K562 (cell line): ENCODE measurements around the gene RAB6B. TPM values are rescaled to one million over a fixed set of nuclear protein-coding genes. Genes with fewer than 3 reads are reported as not detected.

Source experiments
- ATAC-seq: fragments of 200-7000 bp; cut with Tn5 transposase; 3 replicates; pipeline ENCODE4 v1.9.1; 2020; ENCODE audit warnings: moderate library complexity
- BruUV-seq: library from RNA; stranded (reverse); fragments of 400-500 nt; replicated peaks from 2 replicates; lab custom pipeline; 2021; lab: Mats Ljungman, UMichigan
- CTCF ChIA-PET: fragments of 300-600 bp; formaldehyde crosslinking; extraction: SDS; loops from one replicate; lab custom pipeline; 2021; ENCODE audit warnings: low intra/inter-chr PET ratio; lab: Yijun Ruan, JAX
- POLR2A ChIA-PET: fragments of 300-600, 350-650 bp; sonication (Branson Sonifier 250); formaldehyde crosslinking; extraction: SDS; loops from one replicate; lab custom pipeline; 2021; ENCODE audit warnings: antibody characterized with exemption, inconsistent platforms; lab: Yijun Ruan, JAX
- DNase-seq, 4 experiments: peaks; one replicate each; pipeline versions ENCODE4 v3.0.0 to v3.0.0-alpha.2; 2011 to 2018; ENCODE audit warnings: low spot score in 3 of 4, mixed read lengths in 3 of 4; ENCODE audit errors: extremely low read depth in 1 of 4
- FAIRE-seq: peaks from 2 replicates; lab custom pipeline; 2011; peaks lifted over from hg19 to GRCh38; lab: Jason Lieb, UNC
- H2AFZ ChIP-seq: 2 replicates; pipeline ENCODE4 v1.6.0; 2011; ENCODE audit warnings: low read depth, low read length, control low read depth, inconsistent platforms
- H3K27ac ChIP-seq: fragments of 200-600 bp; 3 replicates; pipeline ENCODE4 v1.8.0; 2011; ENCODE audit warnings: low read depth, mild to moderate bottlenecking, control low read depth, inconsistent platforms, low read length, moderate library complexity, mixed read lengths; ENCODE audit errors: extremely low read depth
- H3K27me3 ChIP-seq, 2 experiments: fragments of 300-600 bp in 1 of 2; 2 replicates in 1 of 2; 3 replicates in 1 of 2; pipeline versions ENCODE4 v1.6.0 to v1.8.0; 2011; ENCODE audit warnings: inconsistent platforms in 2 of 2, low read length in 2 of 2, mild to moderate bottlenecking in 1 of 2, mixed read lengths in 1 of 2, moderate library complexity in 1 of 2; ENCODE audit not compliant: control insufficient read depth in 2 of 2, insufficient read depth in 2 of 2
- H3K36me3 ChIP-seq: fragments of 300-600 bp; 3 replicates; pipeline ENCODE4 v1.8.0; 2011; ENCODE audit warnings: mild to moderate bottlenecking, low read length, inconsistent platforms; ENCODE audit not compliant: control insufficient read depth, insufficient read depth
- H3K4me1 ChIP-seq, 2 experiments: fragments of 200-600 bp in 1 of 2; replicated peaks in 1 of 2; 2 replicates in 1 of 2; 3 replicates in 1 of 2; pipeline versions ENCODE4 v1.5.1 to v1.8.0; 2011; ENCODE audit warnings: inconsistent platforms in 2 of 2, low read length in 2 of 2, mild to moderate bottlenecking in 1 of 2, mixed read lengths in 1 of 2, moderate library complexity in 1 of 2; ENCODE audit not compliant: control insufficient read depth in 2 of 2, insufficient read depth in 2 of 2
- H3K4me2 ChIP-seq: 2 replicates; pipeline ENCODE4 v1.6.1; 2011; ENCODE audit warnings: low read length, control low read depth, inconsistent platforms, mixed read lengths; ENCODE audit not compliant: insufficient read depth
- H3K4me3 ChIP-seq: fragments of 200-600 bp; sonication (generic), shearing (Covaris generic); 2 replicates; pipeline ENCODE4 v1.5.1; 2016; ENCODE audit warnings: control low read depth, inconsistent platforms
- H3K79me2 ChIP-seq: fragments of 200-600 bp; 3 replicates; pipeline ENCODE4 v1.8.0; 2011; ENCODE audit warnings: low read length, inconsistent platforms; ENCODE audit not compliant: control insufficient read depth, insufficient read depth
- H3K9ac ChIP-seq, 2 experiments: 2 replicates each; pipeline versions ENCODE4 v1.6.0 to v1.6.1; 2011; ENCODE audit warnings: low read depth in 2 of 2, low read length in 2 of 2, control low read depth in 1 of 2, inconsistent platforms in 1 of 2, mild to moderate bottlenecking in 1 of 2, mixed read lengths in 1 of 2; ENCODE audit not compliant: insufficient read depth in 1 of 2
- H3K9me1 ChIP-seq: one replicate; pipeline ENCODE4 v1.6.0; 2011; ENCODE audit warnings: inconsistent platforms, mild to moderate bottlenecking, low read length, moderate library complexity; ENCODE audit not compliant: control insufficient read depth, insufficient read depth
- H3K9me3 ChIP-seq: replicated peaks from 2 replicates; pipeline ENCODE4 v1.5.1; 2011; ENCODE audit warnings: low read depth, low read length, inconsistent platforms; ENCODE audit not compliant: control insufficient read depth, insufficient read depth
- H4K20me1 ChIP-seq: replicated peaks from 2 replicates; pipeline ENCODE4 v1.6.1; 2011; ENCODE audit warnings: low read length, inconsistent platforms, mixed read lengths; ENCODE audit not compliant: control insufficient read depth, insufficient read depth
- CCAR2 ChIP-seq: fragments of 200-400 bp; formaldehyde crosslinking; IDR thresholded peaks from 2 replicates; pipeline ENCODE4 v1.6.1; 2017; ENCODE audit warnings: mild to moderate bottlenecking, low read depth, low read length
- CHD1 ChIP-seq: fragments of 200-600 bp; sonication (generic); IDR thresholded peaks from one replicate; pipeline ENCODE4 v1.6.1; 2012; ENCODE audit warnings: mild to moderate bottlenecking, moderate library complexity, low read length, inconsistent platforms
- DMBX1 ChIP-seq: fragments of 250-450 bp; sonication (Bioruptor Pico); IDR thresholded peaks from 2 replicates; pipeline ENCODE4 v1.8.0; 2022; ENCODE audit warnings: inconsistent platforms, mild to moderate bottlenecking, moderate library complexity, borderline replicate concordance
- FOXA1 ChIP-seq: fragments of 450-650 bp; IDR thresholded peaks from 2 replicates; pipeline ENCODE4 v1.6.1; 2016; ENCODE audit warnings: mild to moderate bottlenecking, borderline replicate concordance
- JUNB ChIP-seq: fragments of 450-650 bp; formaldehyde crosslinking; conservative IDR thresholded peaks from 2 replicates; pipeline ENCODE4 v1.4.0; 2020; ENCODE audit warnings: mild to moderate bottlenecking
- NR2C1 ChIP-seq, 2 experiments: fragments of 450-650 bp; IDR thresholded peaks; 2 replicates each; pipeline ENCODE4 v1.6.1; 2017; ENCODE audit warnings: mild to moderate bottlenecking in 2 of 2, antibody characterized with exemption in 1 of 2, inconsistent platforms in 1 of 2, missing compliant biosample characterization in 1 of 2, missing genetic modification characterization in 1 of 2
- PHF21A ChIP-seq: fragments of 450-650 bp; IDR thresholded peaks from 2 replicates; pipeline ENCODE4 v1.6.1; 2017; ENCODE audit warnings: low read depth, borderline replicate concordance
- SMARCE1 ChIP-seq: fragments of 450-650 bp; IDR thresholded peaks from 2 replicates; pipeline ENCODE4 v1.7.1; 2016; ENCODE audit warnings: mild to moderate bottlenecking
- TAF9B ChIP-seq: fragments of 450-650 bp; IDR thresholded peaks from 2 replicates; pipeline ENCODE4 v1.6.1; 2018; ENCODE audit warnings: mild to moderate bottlenecking; ENCODE audit not compliant: partially characterized antibody
- ZNF174 ChIP-seq: fragments of 250-450 bp; sonication (Bioruptor Pico); IDR thresholded peaks from 2 replicates; pipeline ENCODE4 v1.4.0; 2020; ENCODE audit warnings: mild to moderate bottlenecking
- ZNF311 ChIP-seq: fragments of 250-450 bp; sonication (Bioruptor Pico); IDR thresholded peaks from 2 replicates; pipeline ENCODE4 v1.4.0; 2020; ENCODE audit warnings: mild to moderate bottlenecking, moderate library complexity
- ZNF324 ChIP-seq: fragments of 250-450 bp; sonication (Bioruptor Pico); IDR thresholded peaks from 2 replicates; pipeline ENCODE4 v1.4.0; 2020; ENCODE audit warnings: mild to moderate bottlenecking
- ZNF561 ChIP-seq: fragments of 450-650 bp; formaldehyde crosslinking; conservative IDR thresholded peaks from 2 replicates; pipeline ENCODE4 v1.4.0; 2020; ENCODE audit warnings: mild to moderate bottlenecking, moderate library complexity
- ZNF830 ChIP-seq: fragments of 250-450 bp; sonication (Bioruptor Pico); IDR thresholded peaks from 2 replicates; pipeline ENCODE4 v1.5.0; 2021; ENCODE audit warnings: mild to moderate bottlenecking
- WGBS: fragments of 100-300 bp; shearing (Covaris generic); methylation state at CpG from one replicate; pipeline ENCODE4 v1.1.6; 2016; ENCODE audit warnings: low coverage, mixed read lengths; ENCODE audit not compliant: insufficient coverage; ENCODE audit errors: missing lambda C conversion rate; 5-methylcytosine and 5-hydroxymethylcytosine counted together
- in situ Hi-C: fragments of 300-500 bp; cut with MboI; formaldehyde crosslinking; loops from 4 replicates; pipeline ENCODE4 v1.15.0; 2018; ENCODE audit warnings: inconsistent platforms, mixed read lengths
- intact Hi-C: fragments of 100-400 bp; cut with micrococcal nuclease; formaldehyde crosslinking; loops from 2 replicates; pipeline ENCODE4 v1.14.2; 2022
- polyA plus RNA-seq, 8 experiments: library from polyadenylated mRNA; depleted of rRNA in 4 of 8; stranded (reverse) in 5 of 8; unstranded in 3 of 8; fragments of >200 nt; fragmentation: Nextera tagmentation in 2 of 8; fragmentation: Illumina TruSeq in 1 of 8; extraction: Ambion mirVana in 2 of 8; extraction: Trizol in 1 of 8; gene quantifications; 2 replicates each; pipeline versions ENCODE4 v1.2.1 to v1.2.3, GENCODE V29; 2011 to 2014; ENCODE audit warnings: inconsistent platforms in 1 of 8, missing spikeins in 1 of 8
- total RNA-seq, 7 experiments: library from RNA; depleted of rRNA in 6 of 7; stranded (reverse); fragments of >200 nt in 6 of 7; fragmentation: Illumina TruSeq in 2 of 7; extraction: Trizol in 2 of 7; gene quantifications; 2 replicates each; pipeline versions ENCODE4 v1.2.1 to v1.2.3, GENCODE V29; 2011 to 2021; ENCODE audit warnings: low replicate concordance in 1 of 7
- TF ChIP-seq, protein P1 (sequence below): sonication (generic); formaldehyde crosslinking; IDR thresholded peaks from 2 replicates; pipeline ENCODE4 v1.8.0; 2022; ENCODE audit warnings: mild to moderate bottlenecking, missing genetic modification reagents

The RAB6B gene
- total and polyA plus RNA-seq, 9 of the 15 experiments (the other 6 are each of a cell fraction or from before 2014, with no cell fraction given), result 0.60 to 18.1 (median 1.5) TPM

DNA sequence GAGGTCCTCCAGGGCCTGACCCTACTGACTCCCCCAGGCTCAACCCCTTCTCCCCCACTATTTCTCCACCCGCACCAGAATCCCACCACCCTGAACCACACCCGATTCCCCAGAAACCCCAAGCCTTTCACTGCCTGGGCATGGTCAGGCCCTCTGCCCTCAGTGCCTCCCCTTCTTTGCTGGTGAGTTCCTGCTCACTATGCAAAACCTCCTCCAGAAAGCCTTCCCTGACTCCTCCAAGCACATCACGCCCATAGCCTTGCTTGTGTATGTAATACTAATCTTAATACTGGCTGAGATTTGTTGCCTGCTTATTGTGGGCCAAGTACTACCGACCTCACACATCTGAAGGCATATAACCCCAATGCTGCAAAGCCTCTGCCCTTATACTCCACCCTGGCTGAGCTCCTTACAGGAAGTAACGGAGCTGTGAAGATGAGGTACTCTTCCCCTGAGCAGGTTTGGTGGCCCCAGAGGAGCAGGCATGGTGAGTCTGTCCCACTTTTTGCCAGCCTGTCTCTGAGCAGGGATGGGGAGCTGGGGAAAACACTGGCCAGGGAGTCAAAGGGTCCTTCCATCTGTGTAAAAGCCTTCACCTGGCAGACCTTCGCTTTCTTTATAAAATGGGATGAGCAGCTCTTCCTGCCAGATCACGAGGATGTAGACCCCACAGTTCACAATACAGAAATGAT lies 9.5 kb downstream of the RAB6B start:
- H3K79me2 ChIP-seq, result no peaks in the 10 kb centered on the region; the same call in 2 of the 3 replicates
- no peak for FAIRE-seq
- no TSS peak for BruUV-seq
- no peak overlapping the region for H3K4me3 ChIP-seq
- in situ Hi-C loops, result no loop called here
- ChIA-PET POLR2A (no interaction called here), CTCF (no interaction called here)
- no peak for DNase-seq
- H3K9ac ChIP-seq, result no peak overlapping the region
- peaks cover 3% of the 10 kb centered on the region; the same call in 1 of the 2 replicates for H3K9me3 ChIP-seq
- H3K4me2 ChIP-seq, result no peak overlapping the region
- H2AFZ ChIP-seq, result no peak overlapping the region
- peaks cover 3% of the 10 kb centered on the region; the same call in 1 of the 2 replicates for H4K20me1 ChIP-seq
- no peak for ATAC-seq
- 25% methylated on average over 6 of the region's 7 CpGs for WGBS
- no peaks in the 10 kb centered on the region for H3K27me3 ChIP-seq
- intact Hi-C loops, result no loop called here
- TF ChIP-seq PHF21A, result no peak
- no peak overlapping the region for H3K27ac ChIP-seq
- no peaks in the 10 kb centered on the region for H3K9me1 ChIP-seq
- no peaks in the 10 kb centered on the region for H3K36me3 ChIP-seq
- peaks cover 3 to 11% of the 10 kb centered on the region in 2 experiments; a peak in 3 of 5 replicates for H3K4me1 ChIP-seq

DNA sequence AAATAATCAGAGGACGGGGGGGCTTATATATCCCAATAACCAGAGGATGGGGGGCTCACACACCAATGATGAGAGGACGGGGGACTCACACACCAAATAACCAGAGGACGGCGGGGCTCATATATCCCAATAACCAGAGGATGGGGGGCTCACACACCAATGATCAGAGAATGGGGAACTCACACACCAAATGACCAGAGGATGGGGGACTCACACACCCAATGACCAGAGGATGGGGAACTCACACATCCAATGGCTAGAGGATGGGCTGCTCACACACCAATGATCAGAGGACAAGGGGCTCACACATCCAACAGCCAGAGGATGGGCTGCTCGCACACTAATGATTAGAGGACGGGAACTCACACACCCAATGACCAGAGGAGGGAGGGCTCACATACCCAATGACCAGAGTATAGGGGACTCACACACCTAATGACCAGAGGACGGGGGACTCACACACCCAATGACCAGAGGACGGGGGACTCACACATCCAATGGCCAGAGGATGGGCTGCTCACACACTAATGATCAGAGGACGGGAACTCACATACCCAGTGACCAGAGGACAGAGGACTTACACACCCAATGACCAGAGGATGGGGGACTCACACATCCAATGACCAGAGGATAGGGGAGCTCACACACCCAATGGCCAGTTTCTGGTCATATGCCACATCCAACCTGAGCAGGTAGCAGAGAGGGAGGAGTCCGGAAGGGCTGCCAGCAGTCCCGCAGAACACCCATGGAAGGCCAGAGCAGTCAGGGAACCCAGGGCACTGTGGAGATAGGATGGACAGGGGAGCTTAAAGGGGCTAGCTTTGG lies 10.6 kb downstream of the RAB6B start:
- Histone ChIP-seq H3K9me1 (no peaks in the 10 kb centered on the region), H3K36me3 (no peaks in the 10 kb centered on the region), H2AFZ (no peak overlapping the region), H3K9ac (no peak overlapping the region), H3K79me2 (no peaks in the 10 kb centered on the region; the same call in 2 of the 3 replicates), H3K4me1 (peaks cover 3 to 11% of the 10 kb centered on the region in 2 experiments; a peak in 3 of 5 replicates), H3K9me3 (peaks cover 3% of the 10 kb centered on the region; the same call in 1 of the 2 replicates), H3K27ac (no peak overlapping the region), H3K27me3 (no peaks in the 10 kb centered on the region), H3K4me3 (no peak overlapping the region), H4K20me1 (peaks cover 3% of the 10 kb centered on the region; the same call in 1 of the 2 replicates), H3K4me2 (no peak overlapping the region)
- 57% methylated on average over 7 of the region's 11 CpGs for WGBS
- intact Hi-C loops, result no loop called here
- FAIRE-seq (no peak), DNase-seq (no peak), ATAC-seq (no peak)
- ChIA-PET POLR2A (interaction anchor here (0.6 kb wide), 1 partner anchor 31 kb away, joined by 3 read pairs; no protein-coding TSS in a partner anchor), CTCF (no interaction called here)
- BruUV-seq, result no TSS peak
- in situ Hi-C loops, result no loop called here
- TF ChIP-seq, protein P1, sequence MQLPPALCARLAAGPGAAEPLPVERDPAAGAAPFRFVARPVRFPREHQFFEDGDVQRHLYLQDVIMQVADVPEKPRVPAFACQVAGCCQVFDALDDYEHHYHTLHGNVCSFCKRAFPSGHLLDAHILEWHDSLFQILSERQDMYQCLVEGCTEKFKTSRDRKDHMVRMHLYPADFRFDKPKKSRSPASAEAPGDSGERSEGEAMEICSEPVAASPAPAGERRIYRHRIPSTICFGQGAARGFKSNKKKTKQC (CRISPR knock-in tag), result no peak
- no peak for TF ChIP-seq ZNF561 (CRISPR knock-in tag)
- TF ChIP-seq TAF9B, result no peak
- TF ChIP-seq DMBX1, result no peak
- TF ChIP-seq NR2C1 (IDR thresholded peaks at IDR 0.05), result no peak
- TF ChIP-seq NR2C1 (tag; IDR thresholded peaks at IDR 0.05), result no peak
- TF ChIP-seq FOXA1, result no peak
- no peak for TF ChIP-seq ZNF324 (CRISPR knock-in tag)
- no peak for TF ChIP-seq CHD1
- no peak for TF ChIP-seq JUNB (CRISPR knock-in tag)
- TF ChIP-seq ZNF830, result no peak
- no peak for TF ChIP-seq SMARCE1
- TF ChIP-seq ZNF311 (CRISPR knock-in tag), result no peak
- no peak for TF ChIP-seq ZNF174 (CRISPR knock-in tag)
- TF ChIP-seq CCAR2, result no peak
